ENCODE data around the gene KCTD4. TPM values are rescaled to one million over a fixed set of nuclear protein-coding genes. Genes with fewer than 3 reads are reported as not detected.

Gene KCTD4
- total RNA-seq, 2 experiments from 2014 or later: not detected

- Histone ChIP-seq H3K4me3 (ENCODE audit: low read length) (no peak overlapping the region), H3K36me3 (ENCODE audit: insufficient read depth, low read length) (no peaks in the 10 kb centered on the region), H3K9me3 (ENCODE audit: control insufficient read depth in 1 of 2, insufficient read depth in 1 of 2, low read length in 2 of 2) (no peaks in the 10 kb centered on the region), H3K27me3 (ENCODE audit: control insufficient read depth in 1 of 2, insufficient read depth in 2 of 2, low read length in 2 of 2) (no peaks in the 10 kb centered on the region), H3K27ac (ENCODE audit: low read depth in 1 of 2, low read length in 2 of 2) (no peak overlapping the region), H3K4me1 (ENCODE audit: insufficient read depth, low read length) (no peaks in the 10 kb centered on the region)
- H3K9me3 Mint-ChIP-seq: no peaks in the 10 kb centered on the region
- peaks cover 19% of the 10 kb centered on the region for H3K4me1 Mint-ChIP-seq (ENCODE audit: low read depth)
- intact Hi-C loops (cut with DNase I, micrococcal nuclease): no loop called here
- H3K27me3 Mint-ChIP-seq: no peaks in the 10 kb centered on the region
- CTCF ChIA-PET: interaction anchor here (0.7 to 0.8 kb wide), 2 partner anchors 19 to 791 kb away, joined by 3 read pairs; no protein-coding TSS in a partner anchor
- no peak overlapping the region for H3K27ac Mint-ChIP-seq
- H3K4me3 Mint-ChIP-seq: no peak overlapping the region
- ATAC-seq (ENCODE audit: poor library complexity): no peak
- no peaks in the 10 kb centered on the region for H3K36me3 Mint-ChIP-seq (ENCODE audit: low read depth)
- POLR2A ChIA-PET: interaction anchor here (0.9 kb wide), 1 partner anchor 118 kb away, joined by 4 read pairs; no protein-coding TSS in a partner anchor
- no peak for DNase-seq
- TF ChIP-seq CTCF (IDR thresholded peaks at IDR 0.05): peak; percentile 13
These were observed 38.3 kb upstream of the KCTD4 start for GRCh38 chr13:45238945-45239795.

GRCh38 chr13:45232591-45232990 lies 31.7 kb upstream of the KCTD4 start:
- peaks cover 7% of the 10 kb centered on the region for H3K4me1 Mint-ChIP-seq (ENCODE audit: low read depth)
- H3K4me3 Mint-ChIP-seq: no peak overlapping the region
- Histone ChIP-seq H3K4me1 (ENCODE audit: insufficient read depth, low read length) (no peaks in the 10 kb centered on the region), H3K27ac (ENCODE audit: low read depth in 1 of 2, low read length in 2 of 2) (no peak overlapping the region), H3K4me3 (ENCODE audit: low read length) (no peak overlapping the region), H3K27me3 (ENCODE audit: control insufficient read depth in 1 of 2, insufficient read depth in 2 of 2, low read length in 2 of 2) (no peaks in the 10 kb centered on the region), H3K9me3 (ENCODE audit: control insufficient read depth in 1 of 2, insufficient read depth in 1 of 2, low read length in 2 of 2) (no peaks in the 10 kb centered on the region), H3K36me3 (ENCODE audit: insufficient read depth, low read length) (no peaks in the 10 kb centered on the region)
- intact Hi-C loops (cut with DNase I, micrococcal nuclease): no loop called here
- ChIA-PET CTCF (no interaction called here), POLR2A (interaction anchor here (1.7 kb wide), 1 partner anchor 112 kb away, joined by 3 read pairs; the partner anchor contains the start of gene GTF2F2)
- no peaks in the 10 kb centered on the region for H3K27me3 Mint-ChIP-seq
- peaks cover 7% of the 10 kb centered on the region for H3K36me3 Mint-ChIP-seq (ENCODE audit: low read depth)
- H3K9me3 Mint-ChIP-seq: no peaks in the 10 kb centered on the region
- no peak for TF ChIP-seq CTCF (IDR thresholded peaks at IDR 0.05)
- ATAC-seq (ENCODE audit: poor library complexity) (no peak), DNase-seq (no peak)
- no peak overlapping the region for H3K27ac Mint-ChIP-seq

GRCh38 chr13:45231722-45232121 lies 30.9 kb upstream of the KCTD4 start:
- DNase-seq (no peak), ATAC-seq (ENCODE audit: poor library complexity) (no peak)
- Histone ChIP-seq H3K27ac (ENCODE audit: low read depth in 1 of 2, low read length in 2 of 2) (no peak overlapping the region), H3K4me1 (ENCODE audit: insufficient read depth, low read length) (no peaks in the 10 kb centered on the region), H3K27me3 (ENCODE audit: control insufficient read depth in 1 of 2, insufficient read depth in 2 of 2, low read length in 2 of 2) (no peaks in the 10 kb centered on the region), H3K9me3 (ENCODE audit: control insufficient read depth in 1 of 2, insufficient read depth in 1 of 2, low read length in 2 of 2) (no peaks in the 10 kb centered on the region), H3K4me3 (ENCODE audit: low read length) (no peak overlapping the region), H3K36me3 (ENCODE audit: insufficient read depth, low read length) (no peaks in the 10 kb centered on the region)
- peaks cover 7% of the 10 kb centered on the region for H3K36me3 Mint-ChIP-seq (ENCODE audit: low read depth)
- POLR2A ChIA-PET: interaction anchor here (1.7 kb wide), 1 partner anchor 111 kb away, joined by 3 read pairs; the partner anchor contains the start of gene GTF2F2
- no peak for TF ChIP-seq CTCF (IDR thresholded peaks at IDR 0.05)
- H3K27me3 Mint-ChIP-seq: no peaks in the 10 kb centered on the region
- H3K9me3 Mint-ChIP-seq: no peaks in the 10 kb centered on the region
- intact Hi-C loops (cut with DNase I, micrococcal nuclease): no loop called here
- no peak overlapping the region for H3K27ac Mint-ChIP-seq
- H3K4me3 Mint-ChIP-seq: no peak overlapping the region
- peaks cover 7% of the 10 kb centered on the region for H3K4me1 Mint-ChIP-seq (ENCODE audit: low read depth)
- CTCF ChIA-PET: no interaction called here

Data from CD4-positive, alpha-beta T cell (primary cell).